Activated T-cell treated with anti-CD3 and anti-CD28 coated beads for 48 hours (primary cell): ENCODE data around the gene ZNF787.
A peak's percentile ranks its signal among the peaks of the same experiment; 100 is the strongest.
"Not testable (repeated sequence)": the region's sequence is repeated elsewhere in the genome, so short reads cannot be mapped to it uniquely, and the experiment has no call there.

Source experiments
- DNase-seq: peaks from one replicate; pipeline ENCODE4 v3.0.0-alpha.2; 2020; ENCODE audit warnings: low read depth

The ZNF787 gene

GRCh38 chr19:56105831-56106396, 15.2 kb downstream of the ZNF787 start:
- not testable (repeated sequence) for DNase-seq

- peak; percentile 43 for DNase-seq
These were observed 15.9 kb downstream of the ZNF787 start for GRCh38 chr19:56105090-56105701.

- DNase-seq, result no peak
These were observed 16.7 kb downstream of the ZNF787 start for GRCh38 chr19:56104423-56104822.

- DNase-seq, result no peak
These were observed 18.0 kb downstream of the ZNF787 start for GRCh38 chr19:56103027-56103614.

GRCh38 chr19:56101746-56102535, 19.2 kb downstream of the ZNF787 start:
- DNase-seq, result no peak

- DNase-seq, result no peak
These were observed 20.0 kb downstream of the ZNF787 start for GRCh38 chr19:56101095-56101494.

- DNase-seq, result no peak
These were observed 21.2 kb downstream of the ZNF787 start for GRCh38 chr19:56099638-56100539.

- DNase-seq, result no peak
These were observed 22.1 kb downstream of the ZNF787 start for GRCh38 chr19:56098731-56099568.

GRCh38 chr19:56098237-56098636, 22.9 kb downstream of the ZNF787 start:
- not testable (repeated sequence) for DNase-seq

- no peak for DNase-seq
These were observed 23.3 kb downstream of the ZNF787 start for GRCh38 chr19:56097776-56098175.

GRCh38 chr19:56097306-56097705, 23.8 kb downstream of the ZNF787 start:
- DNase-seq, result no peak

GRCh38 chr19:56096665-56097064, 24.4 kb downstream of the ZNF787 start:
- no peak for DNase-seq

GRCh38 chr19:56094449-56094848, 26.6 kb downstream of the ZNF787 start:
- DNase-seq, result no peak

GRCh38 chr19:56092685-56093631, 28.1 kb downstream of the ZNF787 start:
- no peak for DNase-seq

GRCh38 chr19:56091751-56092546, 29.1 kb downstream of the ZNF787 start:
- DNase-seq, result no peak

GRCh38 chr19:56091066-56091490, 30.0 kb downstream of the ZNF787 start:
- DNase-seq, result no peak

GRCh38 chr19:56089344-56089743, 31.8 kb downstream of the ZNF787 start:
- DNase-seq, result no peak

GRCh38 chr19:56088497-56089215, 32.4 kb downstream of the ZNF787 start:
- DNase-seq, result no peak
